GM21529 (cell line): ENCODE data around the gene CSRNP3.

Experiments
- ATAC-seq: cut with Tn5 transposase; IDR thresholded peaks from one replicate; pipeline ENCODE4 v1.9.1; 2021; ENCODE audit not compliant: unreplicated experiment

Gene CSRNP3

DNA sequence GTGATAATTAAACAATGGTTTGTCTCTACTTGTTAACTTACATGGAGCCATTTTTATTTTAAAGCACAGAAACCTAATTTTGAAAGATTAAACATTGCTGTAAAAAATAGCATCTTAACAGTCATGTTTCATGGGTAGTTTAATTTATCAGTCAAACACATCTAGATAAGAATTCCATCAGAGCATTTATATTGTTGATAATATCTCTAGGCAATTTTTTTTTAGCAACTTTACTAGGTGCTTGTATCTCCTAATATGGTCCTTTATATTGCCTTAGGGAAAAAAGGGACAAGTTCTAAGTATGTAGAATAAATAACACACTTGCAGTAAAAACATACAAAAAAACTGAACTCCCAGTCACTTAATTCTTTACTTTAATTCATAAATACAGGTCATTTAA lies 863 bp downstream of the CSRNP3 start:
- ATAC-seq, result no peak

DNA sequence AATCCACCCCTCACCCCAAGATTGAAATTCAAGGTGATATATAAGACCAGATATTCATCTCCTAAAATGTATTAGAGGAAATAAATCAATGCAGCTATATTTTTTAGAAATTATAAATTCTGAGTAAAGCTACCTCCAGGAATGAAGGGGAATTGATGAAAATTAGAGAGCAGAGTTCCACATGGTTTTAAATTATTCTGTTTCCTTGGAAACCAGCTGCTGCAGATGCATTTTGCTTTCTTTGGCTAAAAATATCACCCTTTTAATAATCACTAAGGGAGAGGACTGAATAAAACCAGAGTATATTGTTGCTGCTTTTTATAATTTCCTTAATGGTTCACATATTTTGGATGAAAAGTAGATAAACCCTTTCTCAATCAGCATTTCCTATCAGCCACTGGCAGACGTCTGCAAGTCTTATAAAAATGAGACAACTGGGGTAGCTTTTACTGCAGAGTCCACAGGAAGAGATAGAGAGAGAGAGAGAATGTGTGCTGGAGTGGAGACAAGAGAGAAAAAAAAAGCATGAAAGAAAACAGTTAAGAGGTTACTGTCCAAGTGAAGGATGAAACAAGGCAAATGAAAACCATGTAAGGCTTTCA lies 2.0 kb downstream of the CSRNP3 start:
- no peak for ATAC-seq

GRCh38 chr2:165472922-165473321 lies 3.4 kb downstream of the CSRNP3 start:
- no peak for ATAC-seq

DNA sequence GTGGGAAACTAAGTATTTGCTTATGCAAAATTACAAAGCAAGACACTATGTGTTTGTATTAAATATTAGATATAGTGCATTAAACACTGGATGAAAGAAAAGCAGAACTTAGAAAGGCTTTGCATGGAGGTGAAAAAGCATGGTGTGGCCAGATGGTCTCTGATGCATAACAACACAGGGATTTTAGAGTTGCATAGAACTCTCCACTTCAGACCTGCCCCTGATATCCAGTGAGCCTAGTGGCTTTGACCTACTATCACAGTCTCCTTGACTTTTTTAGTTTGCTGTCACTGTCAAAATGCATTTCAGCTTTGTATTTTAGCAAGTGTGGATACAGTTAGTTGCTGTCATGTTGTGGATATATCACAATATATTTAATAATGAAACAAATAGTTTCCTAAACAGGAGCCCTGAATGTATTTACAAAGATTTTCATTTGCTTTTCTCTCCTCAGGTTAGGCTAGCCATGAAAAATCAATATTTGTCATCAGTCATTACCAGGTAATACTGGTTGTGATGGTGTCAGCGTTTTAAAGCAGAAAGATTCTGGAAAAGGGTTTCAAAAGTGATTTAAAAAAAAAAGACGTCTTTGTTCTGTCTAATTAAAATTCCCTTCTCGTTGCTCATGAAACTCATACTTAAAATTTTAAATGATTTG lies 5.2 kb downstream of the CSRNP3 start:
- ATAC-seq, result no peak

DNA sequence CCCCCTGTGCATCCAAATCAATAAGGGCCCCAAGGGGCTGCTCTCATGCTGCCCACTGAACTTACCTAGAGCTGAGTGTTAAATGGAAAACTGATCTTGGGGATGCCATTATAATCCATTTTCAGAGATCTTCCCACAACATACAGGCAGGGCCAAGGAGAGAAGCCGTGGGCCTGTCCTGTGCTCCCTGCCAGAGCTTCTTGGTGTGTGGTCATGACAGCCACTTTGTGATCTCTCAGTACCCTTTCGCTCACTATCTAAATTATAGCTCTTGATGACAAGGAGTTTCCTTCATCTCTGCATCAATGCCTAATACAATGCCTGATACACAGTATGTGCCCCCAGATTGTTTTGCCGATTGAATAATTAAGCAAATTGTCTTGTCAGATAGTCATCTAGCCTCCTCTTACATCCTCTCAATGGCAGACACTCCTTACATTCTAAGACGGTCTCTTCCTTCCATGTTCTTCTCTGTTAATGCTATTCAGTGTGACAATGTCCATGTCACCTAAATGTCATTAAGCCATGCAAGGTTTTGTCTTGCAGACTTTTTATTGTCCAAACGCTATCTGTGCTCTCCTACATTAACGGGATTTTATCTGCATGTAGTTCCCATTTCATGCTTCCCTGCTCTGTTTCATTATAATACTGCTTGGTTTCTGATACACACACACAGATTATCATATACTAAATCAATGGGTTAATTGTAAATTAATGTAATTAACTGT lies 5.9 kb downstream of the CSRNP3 start:
- no peak for ATAC-seq

DNA sequence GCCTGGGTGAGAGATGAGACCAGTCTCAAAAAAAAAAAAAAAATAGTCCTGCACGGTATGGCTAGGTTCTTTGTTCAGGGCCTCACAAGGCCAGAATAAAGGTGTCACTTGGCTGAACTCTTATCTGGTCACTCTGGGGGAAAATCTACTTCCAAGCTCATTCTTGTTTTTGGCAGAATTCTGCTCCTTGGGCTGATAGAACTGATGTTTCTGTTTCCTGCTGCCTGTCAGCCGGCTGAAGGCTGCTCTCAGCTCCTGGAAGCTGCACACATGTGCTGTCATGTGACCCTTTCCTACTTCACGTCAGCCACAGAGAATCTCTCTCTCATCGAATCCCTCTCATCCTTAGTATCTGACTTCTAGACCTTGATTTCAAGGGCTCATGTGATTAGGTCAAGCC lies 10.4 kb downstream of the CSRNP3 start:
- ATAC-seq, result no peak

DNA sequence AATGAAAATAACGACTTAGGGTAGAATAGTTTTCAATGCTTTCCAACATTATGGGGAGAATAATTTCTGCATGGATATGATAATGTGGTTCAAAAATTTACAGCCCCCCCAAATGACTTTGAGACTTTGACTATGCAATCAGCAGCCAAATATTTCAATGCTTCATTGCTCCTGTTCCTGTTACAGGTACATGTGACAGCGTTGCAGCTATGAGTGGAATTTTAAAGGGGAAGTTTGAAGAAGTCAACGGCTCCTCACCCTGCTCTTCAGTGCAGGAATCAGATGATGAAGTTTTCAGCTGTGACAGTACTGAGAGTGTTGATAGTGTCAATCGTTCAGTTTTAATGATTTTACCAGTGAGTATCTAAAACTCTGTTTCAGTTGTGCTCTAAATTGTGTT lies 25.1 kb downstream of the CSRNP3 start:
- no peak for ATAC-seq

GRCh38 chr2:165497659-165498317 lies 28.3 kb downstream of the CSRNP3 start:
- no peak for ATAC-seq

DNA sequence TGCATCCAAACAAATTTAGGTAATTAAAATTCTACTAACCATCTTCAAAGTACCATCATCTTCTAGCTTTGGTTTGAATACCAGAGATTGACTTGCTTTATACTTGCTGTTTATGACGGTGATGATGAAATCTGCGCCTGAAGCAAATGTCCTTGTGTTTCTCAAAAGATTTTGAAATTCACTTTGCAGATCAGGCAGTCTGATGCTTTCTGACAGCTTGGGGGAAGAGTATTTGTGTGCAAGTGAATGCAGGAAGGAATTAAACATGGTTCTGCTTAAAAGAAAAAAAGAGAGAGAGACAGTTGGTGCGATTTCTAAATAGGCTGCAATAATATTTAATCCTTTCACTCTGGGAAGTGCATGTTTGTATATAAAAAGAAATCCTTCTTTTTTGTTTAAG lies 29.6 kb downstream of the CSRNP3 start:
- no peak for ATAC-seq

GRCh38 chr2:165500001-165500400 lies 30.5 kb downstream of the CSRNP3 start:
- no peak for ATAC-seq

GRCh38 chr2:165500816-165501215 lies 31.3 kb downstream of the CSRNP3 start:
- no peak for ATAC-seq

GRCh38 chr2:165505514-165505913 lies 36.0 kb downstream of the CSRNP3 start:
- no peak for ATAC-seq

GRCh38 chr2:165508927-165509326 lies 39.4 kb downstream of the CSRNP3 start:
- ATAC-seq, result no peak

GRCh38 chr2:165513479-165513878 lies 44.0 kb downstream of the CSRNP3 start:
- ATAC-seq, result no peak

- no peak for ATAC-seq
Observed at GRCh38 chr2:165518611-165519010, 49.1 kb downstream of the CSRNP3 start.

- ATAC-seq, result no peak
Observed at GRCh38 chr2:165522719-165523118, 53.2 kb downstream of the CSRNP3 start.

- no peak for ATAC-seq
Observed at GRCh38 chr2:165524720-165525119, 55.2 kb downstream of the CSRNP3 start.

- ATAC-seq, result no peak
Observed at GRCh38 chr2:165528691-165529090, 59.2 kb downstream of the CSRNP3 start.

GRCh38 chr2:165529130-165529529 lies 59.6 kb downstream of the CSRNP3 start:
- no peak for ATAC-seq

GRCh38 chr2:165533331-165533730 lies 63.8 kb downstream of the CSRNP3 start:
- ATAC-seq, result no peak

- ATAC-seq, result no peak
Observed at GRCh38 chr2:165535471-165535870, 66.0 kb downstream of the CSRNP3 start.
